Heart left ventricle (tissue), 13 donors: ENCODE measurements around the gene LAMB4.

Experiments
- CTCF ChIP-seq, 12 donors: fragments of 200-600 bp; sonication (generic) in 4 of 12; IDR thresholded peaks; one replicate each; pipeline versions ENCODE4 v1.5.0 to v1.8.0; 2018 to 2022; ENCODE audit warnings: antibody characterized with exemption in 12 of 12, mild to moderate bottlenecking in 5 of 12
- POLR2A ChIP-seq, 2 donors: fragments of 450-650 bp; IDR thresholded peaks; one replicate each; pipeline ENCODE4 v1.6.1; 2017; ENCODE audit warnings: antibody characterized with exemption in 2 of 2, mild to moderate bottlenecking in 2 of 2, moderate library complexity in 2 of 2
- donor health status: ischemic (EF 13 %, LVEDD 7.1; RV severe dilation, severe dysfunction).
- donor health status: DM: no; HTN: yes; CAD: no.
- donor health status: DM: no; HTN: no; CAD: no.
- donor health status: ischemic (EF 25% LVEDD 6.9; RV normal size, moderate dysfunction).
- donor health status: ischemic (EF 25% LVEDD 5.7; RV mildly dilated, moderate dysfunction).
- donor health status: ischemic (EF 35%, LVEDD 5.7; RV mildly dilated, moderate dysfunction).
- donor health status: nonischemic (EF 11% LVEDD 7.7; RV severe dilation, severe dysfunction).
- donor health status: DM: yes; HTN: yes; CAD: no.
- donor health status: PGD.
- donor health status: ischemic (EF 29% LVEDD 5.4; RV normal size, mild dysfunction).
- donor health status: nonischemic (EF 23%, LVEDD 6.1; RV moderate dilation, normal function).

GRCh38 chr7:108014215-108014614 lies 115.9 kb downstream of the LAMB4 start:
- TF ChIP-seq CTCF (IDR thresholded peaks at IDR 0.05) = no peak
- no peak for TF ChIP-seq POLR2A (IDR thresholded peaks at IDR 0.05)
